Fibroblast of mammary gland (primary cell): ENCODE measurements around the gene ARID1B.

Experiments used
- DNase-seq: peaks from one replicate; pipeline ENCODE4 v3.0.0-alpha.2; 2010; ENCODE audit warnings: low read depth
- H3K4me3 ChIP-seq: 2 replicates; pipeline ENCODE4 v1.5.1; 2011; ENCODE audit warnings: low read depth, mild to moderate bottlenecking, low read length, moderate library complexity; ENCODE audit not compliant: control insufficient read depth
- TF ChIP-seq, protein P1 (sequence below): conservative IDR thresholded peaks from 2 replicates; pipeline ENCODE4 v1.5.1; 2011; ENCODE audit warnings: low read depth, low read length, inconsistent platforms; ENCODE audit not compliant: control insufficient read depth, insufficient read depth

Gene ARID1B

GRCh38 chr6:156849806-156850205 is 72.6 kb downstream of the ARID1B start:
- H3K4me3 ChIP-seq = no peak overlapping the region
- TF ChIP-seq, protein P1, sequence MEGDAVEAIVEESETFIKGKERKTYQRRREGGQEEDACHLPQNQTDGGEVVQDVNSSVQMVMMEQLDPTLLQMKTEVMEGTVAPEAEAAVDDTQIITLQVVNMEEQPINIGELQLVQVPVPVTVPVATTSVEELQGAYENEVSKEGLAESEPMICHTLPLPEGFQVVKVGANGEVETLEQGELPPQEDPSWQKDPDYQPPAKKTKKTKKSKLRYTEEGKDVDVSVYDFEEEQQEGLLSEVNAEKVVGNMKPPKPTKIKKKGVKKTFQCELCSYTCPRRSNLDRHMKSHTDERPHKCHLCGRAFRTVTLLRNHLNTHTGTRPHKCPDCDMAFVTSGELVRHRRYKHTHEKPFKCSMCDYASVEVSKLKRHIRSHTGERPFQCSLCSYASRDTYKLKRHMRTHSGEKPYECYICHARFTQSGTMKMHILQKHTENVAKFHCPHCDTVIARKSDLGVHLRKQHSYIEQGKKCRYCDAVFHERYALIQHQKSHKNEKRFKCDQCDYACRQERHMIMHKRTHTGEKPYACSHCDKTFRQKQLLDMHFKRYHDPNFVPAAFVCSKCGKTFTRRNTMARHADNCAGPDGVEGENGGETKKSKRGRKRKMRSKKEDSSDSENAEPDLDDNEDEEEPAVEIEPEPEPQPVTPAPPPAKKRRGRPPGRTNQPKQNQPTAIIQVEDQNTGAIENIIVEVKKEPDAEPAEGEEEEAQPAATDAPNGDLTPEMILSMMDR = no peak
- DNase-seq = no peak

- DNase-seq = no peak
- TF ChIP-seq, protein P1 = no peak
- H3K4me3 ChIP-seq = no peak overlapping the region
These were observed 73.2 kb downstream of the ARID1B start for GRCh38 chr6:156850353-156850752.

- no peak for DNase-seq
- TF ChIP-seq, protein P1 = no peak
- H3K4me3 ChIP-seq = no peak overlapping the region
These were observed 74.3 kb downstream of the ARID1B start for GRCh38 chr6:156851454-156851921.

GRCh38 chr6:156852147-156852857 is 75.1 kb downstream of the ARID1B start:
- no peak for DNase-seq
- TF ChIP-seq, protein P1 = no peak
- H3K4me3 ChIP-seq = no peak overlapping the region

DNA sequence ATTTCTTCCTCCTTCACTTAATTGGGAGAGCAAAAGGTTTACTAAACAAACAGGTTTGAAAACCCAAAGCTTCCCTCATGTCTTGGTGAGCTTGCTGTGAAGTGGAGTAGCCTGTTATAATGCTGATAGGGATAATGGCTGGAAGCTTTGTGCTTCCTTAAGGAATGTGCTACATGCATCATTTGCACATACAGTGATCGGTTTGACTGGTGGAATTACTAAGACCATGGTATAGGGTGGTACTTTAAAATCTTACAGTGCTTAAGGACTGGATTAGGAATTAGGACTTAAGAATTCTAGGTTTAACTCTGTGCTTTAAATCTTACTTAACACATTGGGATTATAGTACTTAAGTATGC is 75.7 kb downstream of the ARID1B start:
- no peak for DNase-seq
- no peak overlapping the region for H3K4me3 ChIP-seq
- TF ChIP-seq, protein P1 = no peak

DNA sequence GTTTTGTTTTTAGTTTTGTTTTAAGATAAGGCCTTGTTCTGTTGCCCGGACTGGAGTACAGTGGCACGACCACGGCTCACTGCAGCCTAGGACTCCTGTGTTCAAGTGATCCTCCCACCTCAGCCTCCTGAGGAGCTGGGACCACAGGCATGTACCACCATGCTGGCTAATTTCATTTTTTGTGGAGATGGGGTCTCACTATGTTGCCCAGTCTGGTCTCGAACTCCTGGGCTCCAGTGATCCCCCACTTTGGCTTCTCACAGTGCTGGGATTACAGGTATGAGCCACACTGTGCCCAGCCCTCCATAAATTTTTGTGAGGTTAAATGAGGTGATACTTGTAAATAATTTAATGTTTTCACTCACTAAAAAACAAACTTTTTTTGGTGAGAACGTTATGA is 76.6 kb downstream of the ARID1B start:
- TF ChIP-seq, protein P1 = no peak
- no peak overlapping the region for H3K4me3 ChIP-seq
- DNase-seq = no peak
